Adipose tissue (tissue), 3 donors: ENCODE data around the gene FLOT2. TPM values are rescaled to one million over a fixed set of nuclear protein-coding genes. Genes with fewer than 3 reads are reported as not detected.
A peak's percentile ranks its signal among the peaks of the same experiment; 100 is the strongest.
"Not testable (repeated sequence)": the region's sequence is repeated elsewhere in the genome, so short reads cannot be mapped to it uniquely, and the experiment has no call there.

Experiments used
- H3K27ac ChIP-seq: one replicate; pipeline ENCODE4 v1.5.1; 2013; ENCODE audit warnings: low read depth, low read length
- WGBS, 3 donors: extraction: QIAGEN DNeasy Blood & Tissue Kit; methylation state at CpG; one replicate each; pipeline ENCODE4 v1.1.7; 2013; 5-methylcytosine and 5-hydroxymethylcytosine counted together
- polyA plus RNA-seq, 3 donors: library from polyadenylated mRNA; stranded (reverse); fragments of 200-250 nt; gene quantifications; one replicate each; pipeline ENCODE4 v1.2.3, GENCODE V29; 2013
- donor health status: healthy with polysubstance abuse.
- donor health status: Bipolar disorder and iron deficiency.
- donor health status: healthy.

Gene FLOT2
- polyA plus RNA-seq, 3 donors, result 34.9 to 115 (median 76.6) TPM

DNA sequence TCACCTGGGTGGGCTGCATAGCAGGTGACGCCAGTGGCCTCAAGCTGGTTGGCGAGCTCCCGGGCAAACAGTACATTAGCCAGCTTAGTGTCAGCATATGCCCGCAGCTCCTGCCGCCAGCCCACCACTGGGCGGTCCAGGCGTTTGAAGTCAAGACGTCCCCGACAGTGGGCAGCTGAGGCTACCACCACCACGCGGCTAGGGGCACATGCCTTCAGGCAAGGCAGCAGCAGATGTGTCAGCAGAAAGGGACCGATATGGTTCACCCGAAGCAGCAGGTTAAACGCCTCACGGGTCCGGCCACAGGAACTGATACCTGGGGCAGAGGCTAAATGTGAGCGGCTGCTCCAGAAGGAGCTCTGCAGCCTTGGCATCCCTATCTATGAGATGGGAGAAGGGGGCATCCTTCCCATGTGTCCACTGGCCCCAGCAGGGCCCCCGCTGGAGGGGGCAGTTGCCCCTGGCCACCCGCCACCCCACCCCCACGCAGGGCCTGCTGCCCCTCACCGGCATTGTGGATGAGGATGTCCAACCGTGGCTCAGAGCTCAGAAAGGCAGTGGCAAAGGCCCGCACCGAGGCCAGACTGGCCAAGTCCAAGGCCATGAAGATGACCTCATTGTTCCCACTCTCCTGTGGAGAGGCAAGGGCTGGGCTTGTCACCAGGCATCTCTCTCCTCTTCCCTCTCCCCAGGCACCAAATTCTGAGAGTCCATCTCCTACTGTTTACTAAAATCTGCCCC lies 3.6 kb upstream of the FLOT2 start:
- WGBS, 3 donors, result 86 to 95% (median 94%) methylated on average over 24 of the region's 24 CpGs
- H3K27ac ChIP-seq, result no peak overlapping the region

DNA sequence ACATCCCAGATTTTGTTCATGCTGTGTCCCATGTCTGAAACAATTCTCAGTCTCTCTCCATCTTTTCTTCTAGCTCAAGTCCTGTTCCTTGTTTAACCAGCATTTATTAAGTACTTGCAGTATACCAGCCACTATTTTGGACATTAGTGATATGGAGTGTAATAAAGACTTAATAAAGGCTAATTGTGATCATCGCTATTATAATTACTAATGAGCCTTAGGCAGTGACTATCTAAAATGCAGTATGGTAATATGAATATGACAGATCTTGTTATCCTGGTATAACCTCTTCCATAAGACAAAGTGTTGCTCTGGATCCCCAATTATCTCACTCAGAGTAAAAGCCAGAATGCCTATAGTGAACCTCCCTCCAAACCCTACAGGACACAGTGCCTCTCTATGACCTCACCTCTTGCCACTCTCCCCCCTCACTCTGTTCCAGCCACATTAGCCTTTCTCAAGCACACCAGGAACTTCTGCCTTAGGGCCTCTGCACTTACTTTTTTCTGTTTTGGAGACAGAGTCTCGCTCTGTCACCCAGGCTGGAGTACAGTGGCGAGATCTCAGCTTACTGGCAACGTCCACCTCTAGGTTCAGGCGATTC lies 1.8 kb upstream of the FLOT2 start:
- no peak overlapping the region for H3K27ac ChIP-seq
- WGBS, 3 donors, result 95 to 98% (median 97%) methylated on average over 5 of the region's 5 CpGs

DNA sequence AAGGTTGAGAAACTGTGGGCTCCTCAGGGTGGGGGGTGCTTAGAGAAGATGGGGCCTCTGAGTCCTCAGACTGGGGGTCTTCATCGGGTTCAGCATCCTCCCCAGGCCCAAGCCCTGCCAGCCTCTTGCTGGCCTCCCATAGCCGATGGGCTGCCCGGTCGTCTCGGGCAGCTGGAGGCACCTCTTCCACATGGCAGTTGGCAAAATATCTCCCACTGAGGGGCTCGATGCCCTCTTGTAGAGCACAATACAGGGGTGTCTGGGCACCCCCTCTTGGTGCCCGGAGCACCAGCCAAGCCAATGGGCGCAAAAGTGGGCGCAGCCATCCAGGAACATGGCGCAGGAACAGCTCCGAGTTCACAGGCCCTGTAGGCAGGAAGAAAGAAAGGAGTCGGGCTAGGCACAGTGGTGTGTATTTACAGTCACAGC lies 1.0 kb upstream of the FLOT2 start:
- 88 to 94% (median 92%) methylated on average over 12 of the region's 12 CpGs for WGBS, 3 donors
- H3K27ac ChIP-seq, result no peak overlapping the region

DNA sequence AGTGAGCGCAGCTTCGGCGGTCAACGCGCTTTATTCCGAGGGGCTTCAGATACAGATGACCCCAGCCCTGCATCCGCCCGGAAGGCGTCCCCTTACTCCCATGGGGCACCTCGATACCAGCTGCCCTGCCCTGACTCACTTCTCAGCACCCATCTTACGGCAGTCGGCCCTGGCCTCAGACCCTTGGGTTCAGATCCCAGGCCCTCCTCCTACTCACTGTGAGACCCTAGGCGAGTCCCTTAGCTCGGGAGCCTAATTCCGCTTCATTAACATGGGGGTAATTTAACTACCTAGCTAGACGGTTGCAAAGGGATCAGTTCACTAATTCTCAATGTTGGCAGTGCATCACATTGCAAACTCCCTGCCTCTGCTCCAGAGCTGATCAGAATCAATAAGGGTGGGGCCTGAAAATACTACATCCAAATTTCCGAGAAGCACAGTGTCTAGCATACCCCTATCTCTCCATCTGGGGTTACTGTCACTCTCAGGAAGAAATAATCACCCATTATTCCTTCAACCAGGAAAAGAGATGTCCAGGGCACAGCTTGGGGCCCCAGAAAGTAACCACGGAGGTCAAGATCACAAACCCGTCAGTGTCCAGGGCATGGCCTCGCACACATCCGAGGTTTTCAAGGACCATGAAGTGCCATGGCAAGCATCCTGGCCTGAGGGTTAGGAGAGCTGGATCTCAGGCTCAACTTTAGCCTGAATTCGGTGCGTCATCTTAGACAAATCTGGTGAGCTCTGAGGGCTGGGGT lies 415 bp upstream of the FLOT2 start:
- 22 to 26% (median 22%) methylated on average over 16 to 23 of the region's 23 CpGs for WGBS, 3 donors
- H3K27ac ChIP-seq, result peak overlapping the region; percentile 92

DNA sequence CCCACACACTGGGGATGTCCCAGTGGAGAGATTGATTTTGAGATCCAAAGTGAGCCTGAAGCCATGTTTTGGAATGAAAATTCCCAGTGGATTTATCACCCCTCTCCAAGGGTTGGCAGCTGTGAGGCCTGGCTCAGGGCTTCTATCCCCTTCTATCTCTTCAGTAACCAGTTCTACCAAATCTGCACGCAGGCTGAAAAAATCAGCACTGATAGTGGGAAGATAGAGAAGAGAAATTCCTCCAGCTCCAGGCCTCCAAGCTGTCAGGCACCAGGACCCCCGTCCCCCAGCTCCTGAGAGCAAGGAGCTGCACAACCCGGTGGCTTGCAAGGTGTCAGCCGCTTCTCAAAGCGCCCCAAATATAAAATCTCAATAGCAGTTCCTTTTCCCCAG lies 1.0 kb downstream of the FLOT2 start:
- H3K27ac ChIP-seq, result peak overlapping the region; percentile 92
- WGBS, 3 donors, result 8 to 18% (median 9%) methylated on average over 5 of the region's 5 CpGs

DNA sequence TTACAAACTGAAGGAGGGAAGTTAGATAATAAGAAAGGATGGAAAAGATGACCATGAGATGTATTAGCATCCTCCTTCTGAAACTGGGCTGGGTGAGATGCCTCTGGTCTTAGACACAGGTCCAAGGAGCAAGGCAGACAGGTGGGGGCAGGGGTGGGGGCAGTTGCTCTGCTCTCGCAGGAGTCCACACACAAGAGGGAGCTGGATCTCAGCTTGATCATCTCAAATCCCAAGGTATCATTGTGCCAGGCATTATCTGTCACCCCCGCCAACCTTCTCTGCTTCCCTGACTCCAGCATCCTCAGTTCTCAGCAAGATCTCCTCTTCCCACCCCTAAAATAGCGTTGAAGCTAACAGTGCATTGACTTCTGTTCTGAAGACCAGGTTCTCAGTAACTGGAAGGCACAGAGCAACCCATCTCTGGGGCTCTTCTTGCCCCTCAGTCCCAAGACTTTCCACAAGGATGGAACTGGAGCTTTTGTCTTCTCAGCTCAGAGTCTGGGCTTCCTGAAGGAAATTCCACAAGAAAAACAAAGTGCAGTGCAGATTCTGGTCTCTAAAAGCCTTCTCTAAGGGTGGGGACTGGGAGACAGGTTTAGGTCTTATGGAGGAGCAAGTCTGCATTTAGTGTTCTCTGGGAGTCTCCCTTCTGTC lies 1.6 kb downstream of the FLOT2 start:
- 50 to 65% (median 57%) methylated on average over 3 of the region's 3 CpGs for WGBS, 3 donors

DNA sequence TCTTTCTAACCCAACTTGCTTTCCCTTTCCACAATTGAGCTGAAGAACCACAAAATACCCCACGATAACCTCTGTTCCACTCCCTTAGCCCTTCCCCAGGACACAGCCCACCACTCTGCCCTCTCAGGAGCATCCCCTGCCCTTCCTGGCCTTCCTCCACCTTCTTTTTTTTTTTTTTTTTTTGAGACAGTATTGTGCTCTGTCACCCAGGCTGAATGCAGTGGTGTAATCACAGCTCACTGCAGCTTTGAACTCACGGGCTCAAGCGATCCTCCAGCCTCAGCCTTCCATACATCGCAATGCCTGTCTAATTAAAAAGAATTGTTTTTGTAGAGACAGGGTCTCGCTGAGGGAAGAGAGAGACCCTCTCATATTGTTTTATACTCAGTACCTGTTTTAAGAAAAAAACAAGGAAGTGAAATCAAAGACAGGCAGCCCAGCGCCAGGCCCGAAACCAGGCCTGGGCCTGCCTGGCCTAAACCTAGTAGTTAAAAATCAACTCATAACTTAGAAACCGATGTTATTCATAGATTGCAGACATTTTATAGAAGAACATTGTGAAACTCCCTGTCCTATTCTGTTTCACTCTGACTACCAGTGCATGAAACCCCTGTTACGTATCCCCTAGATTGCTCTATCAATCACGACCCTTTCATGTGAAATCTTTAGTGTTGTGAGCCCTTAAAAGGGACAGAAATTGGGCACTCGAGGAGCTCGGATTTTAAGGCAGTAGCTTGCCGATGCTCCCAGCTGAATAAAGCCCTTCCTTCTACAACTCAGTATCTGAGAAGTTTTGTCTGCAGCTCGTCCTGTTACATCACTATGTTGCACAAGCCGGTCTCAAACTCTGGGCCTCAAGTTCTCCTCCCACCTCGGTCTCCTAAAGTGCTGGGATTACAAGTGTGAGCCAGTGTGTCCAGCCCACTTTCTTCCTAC lies 4.0 kb downstream of the FLOT2 start:
- not testable (repeated sequence) for H3K27ac ChIP-seq
- WGBS, 3 donors, result 48 to 75% (median 61%) methylated on average over 16 of the region's 16 CpGs

More for the DNA sequence above, 1.6 kb downstream of the FLOT2 start:
- H3K27ac ChIP-seq, result peak overlapping the region; percentile 92

DNA sequence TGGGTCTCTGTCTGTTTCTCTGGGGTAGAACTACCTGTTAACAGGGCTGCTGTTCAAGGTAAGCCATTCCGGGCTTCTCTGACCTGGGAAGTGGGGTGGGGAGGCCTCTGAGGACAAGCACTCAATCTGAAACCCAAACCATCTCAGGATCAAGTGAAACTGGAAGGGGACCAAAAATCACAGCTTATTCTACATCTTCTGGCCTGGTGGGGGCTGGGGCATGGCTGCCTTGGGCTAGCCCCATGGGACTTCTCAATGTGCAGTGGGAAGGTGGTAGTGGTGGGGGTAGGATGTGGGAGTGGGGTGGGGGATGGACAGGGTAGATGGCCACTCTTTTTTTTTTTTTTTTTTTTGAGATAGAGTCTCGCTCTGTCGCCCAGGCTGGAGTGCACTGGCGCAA lies 5.5 kb downstream of the FLOT2 start:
- 88 to 91% (median 89%) methylated on average over 1 to 4 of the region's 4 CpGs for WGBS, 3 donors
- H3K27ac ChIP-seq, result no peak overlapping the region

DNA sequence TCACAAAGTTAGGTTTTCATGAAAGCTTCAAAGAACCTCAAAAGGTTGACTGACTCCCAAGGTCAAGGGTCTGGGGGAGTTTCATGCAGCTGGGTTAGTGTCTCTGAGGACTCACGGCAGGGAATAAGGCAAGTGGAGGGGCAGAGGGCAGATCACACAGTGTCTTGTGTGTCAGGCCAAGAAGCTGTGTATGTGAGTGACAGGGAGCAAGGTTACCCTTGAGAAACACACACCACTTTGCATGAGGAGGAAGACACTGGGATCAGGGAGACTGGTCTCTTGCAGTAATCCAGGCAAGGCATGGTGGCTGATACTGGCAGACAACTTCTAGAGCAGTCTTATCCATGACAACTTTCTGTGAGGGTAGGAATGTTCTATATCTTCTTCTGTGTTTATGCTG lies 6.3 kb downstream of the FLOT2 start:
- no peak overlapping the region for H3K27ac ChIP-seq
- WGBS, 3 donors, result 88 to 95% (median 90%) methylated on average over 1 of the region's 1 CpG

DNA sequence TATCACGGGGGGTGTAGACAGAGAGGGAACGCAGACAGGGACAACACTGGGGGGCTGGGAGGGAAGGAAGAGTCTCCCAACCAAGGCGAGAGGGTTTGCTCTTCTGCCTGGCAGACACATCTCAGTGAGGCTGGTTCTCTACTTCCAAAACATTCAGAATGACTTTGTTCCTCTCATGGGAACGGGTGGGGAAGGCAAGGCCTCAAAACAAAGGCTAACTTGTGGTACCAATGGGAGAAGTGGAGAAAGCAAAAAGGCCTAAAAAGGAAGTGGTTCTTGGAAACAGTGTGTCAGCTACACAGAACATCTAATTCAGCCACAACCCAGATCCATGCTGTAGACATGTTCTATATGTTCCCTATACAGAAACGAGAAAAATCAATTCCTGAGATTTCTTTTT lies 7.5 kb downstream of the FLOT2 start:
- no peak overlapping the region for H3K27ac ChIP-seq
- 57 to 90% (median 66%) methylated on average over 5 of the region's 5 CpGs for WGBS, 3 donors

DNA sequence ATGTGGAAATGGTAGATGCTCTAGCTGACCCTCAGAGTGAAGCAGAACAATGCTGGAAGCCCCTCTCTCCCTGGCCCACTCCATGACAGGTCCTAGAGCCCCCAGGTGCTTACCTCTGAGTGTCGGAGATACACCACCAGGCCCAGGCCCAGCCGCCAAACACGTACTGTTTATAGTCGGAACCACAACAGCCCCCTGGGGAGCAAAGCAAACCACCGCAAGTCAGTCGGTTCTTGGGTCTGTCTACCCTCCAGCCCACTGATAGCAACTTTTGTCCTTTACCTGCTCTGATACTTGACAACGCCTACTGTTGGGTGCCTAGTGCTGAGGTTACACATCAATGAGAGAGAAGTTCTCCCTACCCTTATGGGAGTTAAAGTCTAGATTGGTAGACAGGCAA lies 8.7 kb downstream of the FLOT2 start:
- no peak overlapping the region for H3K27ac ChIP-seq
- 92 to 93% (median 93%) methylated on average over 7 of the region's 7 CpGs for WGBS, 3 donors

DNA sequence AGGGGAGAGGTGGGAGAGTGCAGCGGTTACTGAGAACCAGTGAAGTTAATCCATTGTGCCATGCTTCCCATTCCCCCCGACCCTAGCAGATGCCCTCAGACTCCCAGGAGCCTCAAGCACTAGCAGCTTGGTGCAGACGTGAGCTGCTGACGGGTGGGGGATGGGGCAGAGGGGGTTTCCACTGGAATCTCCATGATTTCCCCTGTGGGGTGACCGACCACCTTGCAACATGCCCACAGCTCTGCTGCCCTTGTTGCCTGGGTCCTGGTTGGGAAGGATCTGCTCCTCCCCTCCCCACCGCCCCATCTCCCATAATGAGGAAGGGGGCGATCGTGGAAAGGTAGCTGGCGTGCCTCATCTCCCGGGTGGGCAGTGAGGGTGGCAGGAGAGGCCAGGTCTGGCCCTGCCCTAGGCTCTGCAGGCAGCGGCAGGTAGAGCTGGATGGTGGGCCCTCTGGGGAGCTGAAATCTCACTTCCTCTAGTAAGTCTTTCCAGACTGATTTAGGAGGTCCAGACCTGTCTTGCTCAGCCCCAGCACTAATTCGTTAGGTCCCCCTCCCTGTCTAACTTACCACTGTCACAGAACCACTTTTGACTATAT lies 9.6 kb downstream of the FLOT2 start:
- WGBS, 3 donors, result 87 to 91% (median 87%) methylated on average over 12 of the region's 12 CpGs
- H3K27ac ChIP-seq, result no peak overlapping the region

DNA sequence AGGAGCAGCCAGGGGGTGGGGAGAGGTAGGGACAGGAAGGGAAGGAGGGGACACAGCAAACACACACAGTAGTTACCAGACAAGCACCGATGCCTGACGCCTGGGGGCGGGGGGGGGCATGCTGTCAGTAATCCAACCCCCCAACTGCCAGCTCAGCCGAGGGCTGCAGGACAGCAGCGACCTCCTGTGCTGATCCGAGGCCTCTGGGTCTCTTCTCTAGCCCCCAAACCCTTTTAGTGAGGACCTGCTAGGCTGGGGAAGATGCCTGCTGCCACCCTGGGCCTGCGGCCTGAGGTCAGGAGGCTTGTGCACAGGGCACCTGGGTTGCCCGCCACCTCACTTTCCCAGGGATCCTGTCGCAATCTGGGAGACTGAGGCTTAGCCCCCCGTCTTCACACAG lies 11.6 kb downstream of the FLOT2 start:
- 84 to 87% (median 86%) methylated on average over 10 of the region's 10 CpGs for WGBS, 3 donors

DNA sequence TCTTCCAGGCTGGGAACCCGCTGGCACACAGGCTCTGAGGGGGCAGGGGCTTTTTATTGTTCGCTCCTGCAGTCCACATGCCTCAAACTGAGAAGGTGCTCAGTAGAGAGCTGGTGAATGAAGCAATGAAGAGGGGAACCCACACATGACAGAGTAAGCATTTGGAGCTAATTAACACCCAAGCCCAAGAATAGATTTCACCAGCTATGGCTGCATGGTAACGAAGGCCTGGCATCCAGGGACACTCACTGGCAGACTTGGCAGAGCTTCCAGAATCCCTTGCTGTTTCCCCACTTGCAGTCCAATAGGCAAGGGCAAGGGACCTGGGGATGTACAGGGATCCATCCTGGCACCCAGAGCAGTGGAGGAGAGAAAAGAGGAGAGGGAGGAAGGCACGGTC lies 12.2 kb downstream of the FLOT2 start:
- WGBS, 3 donors, result 94 to 98% (median 95%) methylated on average over 4 of the region's 4 CpGs
- no peak overlapping the region for H3K27ac ChIP-seq

More for the DNA sequence above, 11.6 kb downstream of the FLOT2 start:
- no peak overlapping the region for H3K27ac ChIP-seq

DNA sequence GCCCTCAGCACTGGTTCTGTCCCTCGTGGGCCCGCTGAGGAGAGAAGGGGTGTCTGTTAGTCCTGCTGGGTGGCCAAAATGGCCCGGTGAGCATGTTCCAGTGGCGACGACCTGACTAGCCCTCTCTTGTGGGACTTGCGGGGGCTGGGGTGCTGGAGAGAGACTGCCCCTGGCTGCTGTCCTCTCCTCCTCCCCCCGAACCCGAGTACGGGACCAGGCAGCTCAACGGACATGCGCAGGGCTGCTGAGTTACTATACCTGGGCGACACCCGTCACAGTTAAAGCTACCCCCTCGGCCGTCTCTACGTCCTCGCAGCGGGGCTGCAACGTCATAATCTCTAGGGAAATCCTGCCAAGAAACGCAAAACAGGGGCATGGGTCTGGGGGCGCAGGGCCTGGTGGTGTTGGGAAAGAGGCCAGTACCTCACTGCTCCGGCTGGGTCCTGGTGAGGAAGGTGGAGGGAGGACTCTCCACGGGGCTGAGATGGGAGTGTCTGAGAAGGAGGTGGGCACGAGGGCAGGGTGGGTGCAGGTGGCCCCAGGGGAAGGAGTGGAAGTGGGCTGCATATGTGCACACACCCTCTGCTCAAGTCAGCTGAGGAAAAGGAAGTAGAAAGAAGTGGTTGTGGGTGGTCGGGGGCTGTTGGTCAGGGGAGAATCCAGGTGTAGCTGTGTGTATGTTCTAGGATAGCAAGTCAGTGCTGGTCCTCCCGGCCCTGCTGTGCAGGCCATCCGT lies 13.4 kb downstream of the FLOT2 start:
- H3K27ac ChIP-seq, result no peak overlapping the region
- WGBS, 3 donors, result 90 to 92% (median 92%) methylated on average over 27 of the region's 27 CpGs

DNA sequence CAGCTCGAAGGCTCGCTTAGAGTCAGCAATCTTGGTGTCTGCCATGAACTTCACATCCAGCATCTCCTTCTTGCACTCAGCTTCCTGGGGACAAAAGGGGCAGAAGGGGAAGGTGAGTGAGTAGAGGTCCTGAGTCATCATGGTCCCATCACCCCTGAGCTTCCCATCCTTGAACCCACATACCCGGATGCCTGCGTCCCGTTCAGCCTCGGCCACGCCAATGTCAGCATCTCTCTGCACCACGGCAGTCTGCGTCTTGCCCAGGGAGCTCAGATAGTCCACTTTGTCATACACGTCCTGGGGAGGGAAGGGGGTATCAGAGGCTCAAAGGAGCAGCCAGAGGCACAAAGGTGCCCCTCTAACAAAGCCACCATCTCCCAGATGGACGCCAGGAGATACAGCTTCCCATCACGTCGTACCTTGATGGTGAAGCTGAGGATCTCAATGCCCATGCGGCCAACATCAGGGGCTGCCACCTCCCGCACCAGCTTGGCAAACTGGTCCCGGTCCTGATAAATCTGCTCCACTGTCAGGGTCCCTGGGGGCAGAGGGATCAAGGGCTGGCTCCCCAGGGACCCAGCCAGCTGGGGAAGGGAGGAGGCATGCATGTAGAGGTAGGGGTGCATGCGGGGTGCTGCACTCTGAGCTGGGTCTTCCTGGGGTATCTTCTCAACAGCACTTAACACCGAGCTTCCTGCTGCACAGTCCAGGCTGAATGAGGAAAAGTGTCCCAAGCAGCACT lies 15.2 kb downstream of the FLOT2 start:
- H3K27ac ChIP-seq, result no peak overlapping the region
- 88 to 94% (median 92%) methylated on average over 18 of the region's 18 CpGs for WGBS, 3 donors
